ENCODE measurements around the gene KLF9.

DNA sequence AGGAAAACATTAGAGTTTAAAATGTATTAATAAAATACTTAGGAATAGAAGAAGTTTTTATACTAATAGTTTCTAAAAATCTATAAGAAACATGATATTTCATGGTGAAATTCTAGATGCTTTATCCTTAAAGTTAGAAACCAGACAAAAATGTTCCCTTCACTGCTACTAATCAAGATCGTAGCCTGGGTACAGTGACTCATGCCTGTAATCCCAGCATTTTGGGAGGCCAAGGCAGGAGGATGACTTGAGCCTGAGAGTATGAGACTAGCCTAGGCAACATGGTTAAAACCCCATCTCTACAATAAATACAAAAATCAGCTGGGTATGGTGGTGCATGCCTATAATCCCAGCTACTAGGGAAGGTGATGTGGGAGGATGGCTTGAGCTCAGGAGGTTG is 30.4 kb upstream of the KLF9 start:
- TF ChIP-seq, protein P1, sequence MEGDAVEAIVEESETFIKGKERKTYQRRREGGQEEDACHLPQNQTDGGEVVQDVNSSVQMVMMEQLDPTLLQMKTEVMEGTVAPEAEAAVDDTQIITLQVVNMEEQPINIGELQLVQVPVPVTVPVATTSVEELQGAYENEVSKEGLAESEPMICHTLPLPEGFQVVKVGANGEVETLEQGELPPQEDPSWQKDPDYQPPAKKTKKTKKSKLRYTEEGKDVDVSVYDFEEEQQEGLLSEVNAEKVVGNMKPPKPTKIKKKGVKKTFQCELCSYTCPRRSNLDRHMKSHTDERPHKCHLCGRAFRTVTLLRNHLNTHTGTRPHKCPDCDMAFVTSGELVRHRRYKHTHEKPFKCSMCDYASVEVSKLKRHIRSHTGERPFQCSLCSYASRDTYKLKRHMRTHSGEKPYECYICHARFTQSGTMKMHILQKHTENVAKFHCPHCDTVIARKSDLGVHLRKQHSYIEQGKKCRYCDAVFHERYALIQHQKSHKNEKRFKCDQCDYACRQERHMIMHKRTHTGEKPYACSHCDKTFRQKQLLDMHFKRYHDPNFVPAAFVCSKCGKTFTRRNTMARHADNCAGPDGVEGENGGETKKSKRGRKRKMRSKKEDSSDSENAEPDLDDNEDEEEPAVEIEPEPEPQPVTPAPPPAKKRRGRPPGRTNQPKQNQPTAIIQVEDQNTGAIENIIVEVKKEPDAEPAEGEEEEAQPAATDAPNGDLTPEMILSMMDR (conservative IDR thresholded peaks at IDR 0.05 in 1 of 2, IDR thresholded peaks at IDR 0.05 in 1 of 2; ENCODE audit: low read depth in 1 of 2, low read length in 2 of 2) = no peak
- TF ChIP-seq EZH2 (IDR thresholded peaks at IDR 0.05; ENCODE audit: low read length, missing control alignments) = no peak

Data from fibroblast of lung (primary cell).